Activated CD8-positive, alpha-beta memory T cell treated with anti-CD3 and anti-CD28 coated beads, Interleukin-2, amount 50 U/mL, for 1 hour (primary cell): Measurements from ENCODE around the gene SLC34A3.

Experiments
- DNase-seq: peaks from one replicate; pipeline ENCODE4 v3.0.0-alpha.2; 2020; ENCODE audit errors: extremely low read depth

The SLC34A3 gene

GRCh38 chr9:137195525-137196220 is 35.0 kb upstream of the SLC34A3 start:
- DNase-seq, result no peak

- no peak for DNase-seq
Measured at GRCh38 chr9:137198051-137198901, 32.4 kb upstream of the SLC34A3 start.

- DNase-seq, result no peak
Measured at GRCh38 chr9:137198902-137199283, 31.8 kb upstream of the SLC34A3 start.

GRCh38 chr9:137199411-137200121 is 31.1 kb upstream of the SLC34A3 start:
- DNase-seq, result no peak

- peak; percentile 99 for DNase-seq
Measured at GRCh38 chr9:137200311-137201204, 30.1 kb upstream of the SLC34A3 start, which contains the start of gene TPRN. TSS of gene TPRN (minus strand) at chr9:137200741. CDS start at chr9:137200711, 30 bp downstream.

- no peak for DNase-seq
Measured at GRCh38 chr9:137201205-137201868, 29.4 kb upstream of the SLC34A3 start.

GRCh38 chr9:137202966-137203365 is 27.7 kb upstream of the SLC34A3 start:
- DNase-seq, result no peak

- DNase-seq, result no peak
Measured at GRCh38 chr9:137204731-137205125, 26.0 kb upstream of the SLC34A3 start.

GRCh38 chr9:137205126-137206069 is 25.3 kb upstream of the SLC34A3 start, which contains the start of the genes NDOR1 and TMEM203:
TSS of gene NDOR1 (plus strand) at chr9:137205700. CDS start at chr9:137205778, 78 bp downstream.
TSS of gene TMEM203 (minus strand) at chr9:137205648. CDS start at chr9:137205414, 234 bp downstream.
- peak; percentile 76 for DNase-seq

- DNase-seq, result no peak
Measured at GRCh38 chr9:137206602-137207001, 24.1 kb upstream of the SLC34A3 start.

- no peak for DNase-seq
Measured at GRCh38 chr9:137211532-137211931, 19.2 kb upstream of the SLC34A3 start.

GRCh38 chr9:137212520-137212919 is 18.2 kb upstream of the SLC34A3 start:
- DNase-seq, result no peak

- no peak for DNase-seq
Measured at GRCh38 chr9:137213160-137214060, 17.3 kb upstream of the SLC34A3 start.

- DNase-seq, result no peak
Measured at GRCh38 chr9:137214620-137215019, 16.1 kb upstream of the SLC34A3 start.

GRCh38 chr9:137215196-137215986 is 15.3 kb upstream of the SLC34A3 start:
- no peak for DNase-seq

GRCh38 chr9:137216188-137216965 is 14.3 kb upstream of the SLC34A3 start:
- no peak for DNase-seq
